Astrocyte (in vitro differentiated cells and primary cell): ENCODE data around the gene TBC1D5.

Experiments used
- CTCF ChIP-seq: IDR thresholded peaks from 2 replicates; pipeline ENCODE4 v1.5.1; 2011; ENCODE audit warnings: low read depth, mild to moderate bottlenecking, inconsistent platforms, low read length, moderate library complexity; ENCODE audit not compliant: insufficient read depth
- EZH2 ChIP-seq: IDR thresholded peaks from 2 replicates; pipeline ENCODE4 v1.6.1; 2012; ENCODE audit warnings: mild to moderate bottlenecking, low read length, inconsistent platforms; ENCODE audit not compliant: insufficient read depth

DNA sequence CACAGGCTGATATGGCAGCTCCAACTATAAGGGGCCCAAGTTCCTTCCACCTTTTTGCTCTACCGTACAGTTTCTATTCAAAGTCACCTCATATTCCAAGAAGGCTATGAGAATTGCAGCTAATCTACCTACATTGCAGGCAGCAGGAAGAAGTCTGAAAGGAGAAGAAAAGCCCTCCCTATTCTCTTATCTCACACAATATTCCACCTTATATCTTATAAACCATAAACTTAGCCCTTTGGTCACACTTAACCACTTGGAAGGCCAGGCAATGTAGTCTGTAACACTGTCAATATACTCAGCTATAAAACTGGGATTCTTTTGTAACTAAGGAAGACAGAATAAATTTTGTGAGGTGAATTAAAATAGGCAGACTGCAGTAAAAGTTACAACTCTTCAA, 54.9 kb downstream of the TBC1D5 start:
- TF ChIP-seq CTCF = no peak
- TF ChIP-seq EZH2 = no peak
